IMR-90 (cell line): ENCODE data around the gene ZNF423. TPM values are rescaled to one million over a fixed set of nuclear protein-coding genes. Genes with fewer than 3 reads are reported as not detected.

Experiments
- ATAC-seq: fragments of 200-7000 bp; cut with Tn5 transposase; 2 replicates; pipeline ENCODE4 v1.9.1; 2020; ENCODE audit warnings: low read depth, mild to moderate bottlenecking, moderate library complexity
- BruUV-seq: library from RNA; stranded (reverse); fragments of 400-500 nt; replicated peaks from 2 replicates; lab custom pipeline; 2021; lab: Mats Ljungman, UMichigan
- CTCF ChIA-PET: fragments of 300-600 bp; formaldehyde crosslinking; extraction: SDS; loops from one replicate; lab custom pipeline; 2021; ENCODE audit warnings: antibody characterized with exemption; lab: Yijun Ruan, JAX
- POLR2A ChIA-PET: fragments of 300-600 bp; sonication (Branson Sonifier 250); formaldehyde crosslinking; loops from one replicate; lab custom pipeline; 2022; ENCODE audit warnings: antibody characterized with exemption; ENCODE audit not compliant: unreplicated experiment; lab: Charles Lee
- DNase-seq: peaks from one replicate; pipeline ENCODE4 v3.0.0; 2013
- H2AFZ ChIP-seq: replicated peaks from 2 replicates; pipeline ENCODE3; 2013; ENCODE audit warnings: low read length, mild to moderate bottlenecking; ENCODE audit not compliant: poor library complexity
- H2AK5ac ChIP-seq: 2 replicates; pipeline ENCODE4 v1.6.1; 2013; ENCODE audit warnings: low read depth, low read length, inconsistent platforms
- H2AK9ac ChIP-seq: replicated peaks from 2 replicates; pipeline ENCODE3; 2013; ENCODE audit warnings: mild to moderate bottlenecking, low read depth, low read length, moderate library complexity; ENCODE audit not compliant: poor library complexity
- H2BK120ac ChIP-seq: 2 replicates; pipeline ENCODE4 v1.6.1; 2013; ENCODE audit warnings: low read depth, low read length, inconsistent platforms
- H2BK15ac ChIP-seq: 3 replicates; pipeline ENCODE4 v1.6.1; 2013; ENCODE audit warnings: low read depth, low read length, inconsistent platforms
- H2BK20ac ChIP-seq: 2 replicates; pipeline ENCODE4 v1.6.1; 2013; ENCODE audit warnings: low read depth, mild to moderate bottlenecking, inconsistent platforms, low read length, moderate library complexity
- H2BK5ac ChIP-seq: 2 replicates; pipeline ENCODE4 v1.6.1; 2013; ENCODE audit warnings: mild to moderate bottlenecking, low read depth, low read length, inconsistent platforms; ENCODE audit not compliant: poor library complexity, severe bottlenecking
- H3K14ac ChIP-seq: replicated peaks from 2 replicates; pipeline ENCODE4 v1.6.1; 2013; ENCODE audit warnings: low read depth, low read length, inconsistent platforms
- H3K18ac ChIP-seq: 2 replicates; pipeline ENCODE4 v1.6.1; 2013; ENCODE audit warnings: low read depth, low read length, control low read depth
- H3K23ac ChIP-seq: 2 replicates; pipeline ENCODE4 v1.6.1; 2013; ENCODE audit warnings: low read depth, low read length, inconsistent platforms
- H3K27ac ChIP-seq: 2 replicates; pipeline ENCODE4 v1.5.1; 2013; ENCODE audit warnings: mild to moderate bottlenecking, control low read depth, low read length; ENCODE audit not compliant: insufficient read depth
- H3K27me3 ChIP-seq: 2 replicates; pipeline ENCODE4 v1.6.1; 2013; ENCODE audit warnings: low read length; ENCODE audit not compliant: control insufficient read depth, insufficient read depth
- H3K36me3 ChIP-seq: 2 replicates; pipeline ENCODE4 v1.6.1; 2013; ENCODE audit warnings: low read length, mixed read lengths; ENCODE audit not compliant: control insufficient read depth, insufficient read depth
- H3K4ac ChIP-seq: 2 replicates; pipeline ENCODE4 v1.6.1; 2013; ENCODE audit warnings: low read depth, low read length, inconsistent platforms
- H3K4me1 ChIP-seq: 2 replicates; pipeline ENCODE4 v1.6.1; 2013; ENCODE audit warnings: low read length, mixed read lengths; ENCODE audit not compliant: control insufficient read depth, insufficient read depth
- H3K4me2 ChIP-seq: 2 replicates; pipeline ENCODE4 v1.6.1; 2013; ENCODE audit warnings: low read depth, mild to moderate bottlenecking, control low read depth, low read length, moderate library complexity
- H3K4me3 ChIP-seq: 2 replicates; pipeline ENCODE4 v1.5.1; 2013; ENCODE audit warnings: low read depth, mild to moderate bottlenecking, control low read depth, low read length, moderate library complexity; ENCODE audit not compliant: insufficient read depth
- H3K56ac ChIP-seq: 2 replicates; pipeline ENCODE4 v1.6.1; 2013; ENCODE audit warnings: low read length, inconsistent platforms; ENCODE audit not compliant: insufficient read depth; ENCODE audit errors: extremely low read depth
- H3K79me1 ChIP-seq, 2 experiments: 2 replicates each; pipeline ENCODE4 v1.6.1; 2013; ENCODE audit warnings: low read length in 2 of 2, inconsistent platforms in 1 of 2, low read depth in 1 of 2
- H3K9ac ChIP-seq: 2 replicates; pipeline ENCODE4 v1.6.1; 2013; ENCODE audit warnings: low read depth, low read length, control low read depth
- H3K9me1 ChIP-seq: 2 replicates; pipeline ENCODE4 v1.6.1; 2013; ENCODE audit warnings: low read length, inconsistent platforms; ENCODE audit not compliant: insufficient read depth
- H3K9me3 ChIP-seq: 2 replicates; pipeline ENCODE4 v1.6.1; 2013; ENCODE audit warnings: low read length; ENCODE audit not compliant: control insufficient read depth, insufficient read depth
- H4K20me1 ChIP-seq: 2 replicates; pipeline ENCODE4 v1.6.1; 2013; ENCODE audit warnings: low read length, inconsistent platforms; ENCODE audit not compliant: insufficient read depth
- H4K5ac ChIP-seq: 2 replicates; pipeline ENCODE4 v1.6.1; 2013; ENCODE audit warnings: mild to moderate bottlenecking, low read depth, low read length, control low read depth
- H4K8ac ChIP-seq, 2 experiments: 2 replicates each; pipeline ENCODE4 v1.6.1; 2013; ENCODE audit warnings: low read depth in 2 of 2, low read length in 2 of 2, control low read depth in 1 of 2, inconsistent platforms in 1 of 2
- H4K91ac ChIP-seq: 2 replicates; pipeline ENCODE4 v1.6.1; 2013; ENCODE audit warnings: low read depth, low read length, inconsistent platforms; ENCODE audit not compliant: insufficient read depth
- CEBPB ChIP-seq: IDR thresholded peaks from 2 replicates; pipeline ENCODE4 v1.6.1; 2012; ENCODE audit warnings: low read depth, low read length, improper control_type of control experiment
- NFE2L2 ChIP-seq: fragments of 150-350 bp; IDR thresholded peaks from 2 replicates; pipeline ENCODE4 v1.6.1; 2016; ENCODE audit warnings: low read depth, mild to moderate bottlenecking, low read length
- WGBS, 2 experiments: methylation state at CpG; one replicate each; pipeline versions ENCODE4 v1.1.5 to v1.1.7; 2013; ENCODE audit warnings: missing lambda C conversion rate in 2 of 2; ENCODE audit not compliant: insufficient read length in 1 of 2; ENCODE audit errors: extremely low coverage in 2 of 2; 5-methylcytosine and 5-hydroxymethylcytosine counted together
- dilution Hi-C: fragments of 300-500 bp; cut with HindIII; formaldehyde crosslinking; loops from one replicate; pipeline ENCODE4 v1.14.3; 2018; ENCODE audit warnings: low sequenced_read_pairs; ENCODE audit not compliant: unreplicated experiment
- in situ Hi-C: fragments of 300-500 bp; cut with MboI; formaldehyde crosslinking; loops from 3 replicates; pipeline ENCODE4 v1.14.3; 2019; ENCODE audit warnings: low sequenced_read_pairs, inconsistent platforms, mixed read lengths
- intact Hi-C: fragments of 100-400 bp; cut with micrococcal nuclease; formaldehyde crosslinking; loops from 2 replicates; pipeline ENCODE4 v1.10.0; 2022
- polyA plus RNA-seq, 3 experiments: library from polyadenylated mRNA; depleted of rRNA; stranded (reverse); fragments of >200 nt; gene quantifications; 2 replicates each; pipeline ENCODE4 v1.2.3, GENCODE V29; 2012; ENCODE audit warnings: low replicate concordance in 1 of 3
- total RNA-seq: library from RNA; depleted of rRNA; stranded (reverse); fragments of >200 nt; gene quantifications from 2 replicates; pipeline ENCODE4 v1.2.3, GENCODE V29; 2012

The ZNF423 gene
- total and polyA plus RNA-seq, 2 of the 4 experiments (the other 2 are of a cell fraction), result under 0.01 to 0.10 TPM

GRCh38 chr16:49810831-49811230, 45.1 kb downstream of the ZNF423 start:
- Histone ChIP-seq H3K4me2 (no peak overlapping the region), H2BK15ac (no peak overlapping the region), H2AK5ac (no peak overlapping the region), H3K79me1 (no peaks in the 10 kb centered on the region), H3K4me1 (no peaks in the 10 kb centered on the region), H3K36me3 (no peaks in the 10 kb centered on the region), H2AK9ac (no peak overlapping the region), H2BK20ac (no peak overlapping the region), H3K4me3 (no peak overlapping the region), H3K9me3 (no peaks in the 10 kb centered on the region), H3K9me1 (no peaks in the 10 kb centered on the region), H4K5ac (no peak overlapping the region), H2AFZ (no peak overlapping the region), H3K18ac (no peak overlapping the region), H4K91ac (no peak overlapping the region), H3K14ac (no peak overlapping the region), H2BK5ac (no peak overlapping the region), H3K27me3 (peaks cover 9% of the 10 kb centered on the region; the same call in 1 of the 2 replicates), H3K56ac (no peak overlapping the region), H3K9ac (no peak overlapping the region), H3K4ac (no peak overlapping the region), H3K27ac (no peak overlapping the region), H3K23ac (no peak overlapping the region), H2BK120ac (no peak overlapping the region), H4K20me1 (no peaks in the 10 kb centered on the region), H4K8ac (no peak overlapping the region)
- no peak for DNase-seq
- dilution Hi-C loops (no loop called here), in situ Hi-C loops (no loop called here), intact Hi-C loops (no loop called here)
- TF ChIP-seq NFE2L2 (no peak), CEBPB (no peak)
- ChIA-PET CTCF (no interaction called here), POLR2A (no interaction called here)
- no TSS peak for BruUV-seq
- WGBS, 2 experiments, result no CpG with 5 or more reads among the region's 9 CpGs
- no peak for ATAC-seq
